Stimulated activated CD8-positive, alpha-beta memory T cell treated with anti-CD3 and anti-CD28 coated beads, Interleukin-15, amount 100 ng/mL, for 48 hours (primary cell): ENCODE results near the gene MT1A.

Source experiments
- DNase-seq, 2 donors: peaks; one replicate each; pipeline ENCODE4 v3.0.0-alpha.2; 2020; ENCODE audit warnings: low read depth in 2 of 2

MT1A gene

GRCh38 chr16:56679078-56679730 lies 40.7 kb downstream of the MT1A start:
- DNase-seq: no peak

- peak in 1 of 2 donors; percentile 21 for DNase-seq
These were observed 41.4 kb downstream of the MT1A start for GRCh38 chr16:56679818-56680217.

- peak; percentile 86 to 89 for DNase-seq
These were observed 43.7 kb downstream of the MT1A start, which contains the start of gene MT1X for GRCh38 chr16:56681939-56682702. Gene MT1X (plus strand): TSS chr16:56682470. CDS start chr16:56682541, 71 bp downstream.

GRCh38 chr16:56682703-56683397 lies 44.4 kb downstream of the MT1A start:
- no peak for DNase-seq

- no peak for DNase-seq
These were observed 45.1 kb downstream of the MT1A start for GRCh38 chr16:56683424-56684172.

- DNase-seq: no peak
These were observed 45.9 kb downstream of the MT1A start for GRCh38 chr16:56684256-56684925.

- no peak for DNase-seq
These were observed 46.6 kb downstream of the MT1A start for GRCh38 chr16:56684926-56685590.

- DNase-seq: no peak
These were observed 48.3 kb downstream of the MT1A start for GRCh38 chr16:56686758-56687157.

GRCh38 chr16:56688762-56689161 lies 50.3 kb downstream of the MT1A start:
- DNase-seq: no peak

GRCh38 chr16:56689171-56689570 lies 50.7 kb downstream of the MT1A start:
- DNase-seq: no peak
